DND-41 (cell line): ENCODE results near the gene KHK.

Source experiments
- ATAC-seq: fragments of 200-7000 bp; cut with Tn5 transposase; 3 replicates; pipeline ENCODE4 v1.9.1; 2021; ENCODE audit warnings: low read depth; ENCODE audit not compliant: insufficient read depth
- DNase-seq: peaks from one replicate; pipeline ENCODE4 v3.0.0-alpha.2; 2020
- H2AFZ ChIP-seq: 2 replicates; pipeline ENCODE4 v1.6.0; 2012; ENCODE audit warnings: low read depth, low read length
- H3K27ac ChIP-seq: 2 replicates; pipeline ENCODE4 v1.5.1; 2012; ENCODE audit warnings: low read length, inconsistent platforms
- H3K27me3 ChIP-seq: fragments of 200-600 bp; sonication (generic); 2 replicates; pipeline ENCODE4 v1.6.0; 2012; ENCODE audit warnings: low read length, mild to moderate bottlenecking, inconsistent platforms; ENCODE audit not compliant: insufficient read depth, poor library complexity
- H3K36me3 ChIP-seq: 2 replicates; pipeline ENCODE4 v1.5.1; 2012; ENCODE audit warnings: low read length, inconsistent platforms; ENCODE audit not compliant: insufficient read depth
- H3K4me1 ChIP-seq: 2 replicates; pipeline ENCODE4 v1.5.1; 2012; ENCODE audit warnings: mild to moderate bottlenecking, low read length; ENCODE audit not compliant: insufficient read depth
- H3K4me2 ChIP-seq: 2 replicates; pipeline ENCODE4 v1.6.0; 2012; ENCODE audit warnings: mild to moderate bottlenecking, moderate library complexity, low read length, inconsistent platforms; ENCODE audit not compliant: insufficient read depth
- H3K4me3 ChIP-seq, 2 experiments: fragments of 200-600 bp in 1 of 2; shearing (Covaris generic) in 1 of 2; 2 replicates each; pipeline ENCODE4 v1.5.1; 2012 to 2016; ENCODE audit warnings: inconsistent platforms in 2 of 2, low read length in 2 of 2, mild to moderate bottlenecking in 2 of 2, low read depth in 1 of 2, moderate library complexity in 1 of 2
- H3K79me2 ChIP-seq: 2 replicates; pipeline ENCODE4 v1.6.0; 2012; ENCODE audit warnings: low read length, inconsistent platforms; ENCODE audit not compliant: insufficient read depth
- H3K9ac ChIP-seq: 2 replicates; pipeline ENCODE4 v1.6.0; 2012; ENCODE audit warnings: low read depth, mild to moderate bottlenecking, inconsistent platforms, low read length, moderate library complexity
- H3K9me3 ChIP-seq: 2 replicates; pipeline ENCODE4 v1.5.1; 2012; ENCODE audit warnings: low read length, moderate library complexity, mild to moderate bottlenecking, inconsistent platforms; ENCODE audit not compliant: insufficient read depth, severe bottlenecking
- H4K20me1 ChIP-seq: 2 replicates; pipeline ENCODE4 v1.6.0; 2012; ENCODE audit warnings: low read length; ENCODE audit not compliant: insufficient read depth
- EZH2 ChIP-seq: IDR thresholded peaks from 3 replicates; pipeline ENCODE4 v1.6.1; 2012; ENCODE audit warnings: borderline replicate concordance, low read depth, mild to moderate bottlenecking, moderate library complexity, low read length, inconsistent platforms; ENCODE audit not compliant: severe bottlenecking
- TF ChIP-seq, protein P1 (sequence below): IDR thresholded peaks from 2 replicates; pipeline ENCODE4 v1.5.1; 2012; ENCODE audit warnings: borderline replicate concordance, low read length, moderate library complexity, mild to moderate bottlenecking; ENCODE audit not compliant: poor library complexity, severe bottlenecking; ENCODE audit errors: extremely low read depth

The KHK gene

DNA sequence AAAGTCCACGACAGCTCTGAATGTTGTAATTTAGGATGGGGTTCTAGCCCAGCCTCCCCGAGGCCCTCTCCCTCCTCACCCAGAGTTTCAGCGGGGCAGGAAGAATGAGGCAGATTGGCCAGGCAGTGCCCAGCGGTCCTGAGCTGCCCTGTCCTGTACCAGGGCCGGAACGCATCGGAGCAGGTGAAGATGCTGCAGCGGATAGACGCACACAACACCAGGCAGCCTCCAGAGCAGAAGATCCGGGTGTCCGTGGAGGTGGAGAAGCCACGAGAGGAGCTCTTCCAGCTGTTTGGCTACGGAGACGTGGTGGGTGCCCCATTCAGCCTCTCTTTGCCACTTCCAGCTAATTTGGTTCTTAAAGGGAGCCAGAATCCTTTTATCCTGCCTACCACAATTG lies 10.8 kb downstream of the KHK start:
- 0 out of 2 replicates have a peak, but pooled peaks cover 3% of the 10 kb centered on the region for H4K20me1 ChIP-seq
- ATAC-seq: no peak
- H3K9me3 ChIP-seq: no peaks in the 10 kb centered on the region
- DNase-seq: no peak
- no peak overlapping the region for H2AFZ ChIP-seq
- H3K9ac ChIP-seq: no peak overlapping the region
- no peaks in the 10 kb centered on the region for H3K27me3 ChIP-seq
- H3K27ac ChIP-seq: no peak overlapping the region
- H3K4me3 ChIP-seq: no peak overlapping the region
- TF ChIP-seq, protein P1, sequence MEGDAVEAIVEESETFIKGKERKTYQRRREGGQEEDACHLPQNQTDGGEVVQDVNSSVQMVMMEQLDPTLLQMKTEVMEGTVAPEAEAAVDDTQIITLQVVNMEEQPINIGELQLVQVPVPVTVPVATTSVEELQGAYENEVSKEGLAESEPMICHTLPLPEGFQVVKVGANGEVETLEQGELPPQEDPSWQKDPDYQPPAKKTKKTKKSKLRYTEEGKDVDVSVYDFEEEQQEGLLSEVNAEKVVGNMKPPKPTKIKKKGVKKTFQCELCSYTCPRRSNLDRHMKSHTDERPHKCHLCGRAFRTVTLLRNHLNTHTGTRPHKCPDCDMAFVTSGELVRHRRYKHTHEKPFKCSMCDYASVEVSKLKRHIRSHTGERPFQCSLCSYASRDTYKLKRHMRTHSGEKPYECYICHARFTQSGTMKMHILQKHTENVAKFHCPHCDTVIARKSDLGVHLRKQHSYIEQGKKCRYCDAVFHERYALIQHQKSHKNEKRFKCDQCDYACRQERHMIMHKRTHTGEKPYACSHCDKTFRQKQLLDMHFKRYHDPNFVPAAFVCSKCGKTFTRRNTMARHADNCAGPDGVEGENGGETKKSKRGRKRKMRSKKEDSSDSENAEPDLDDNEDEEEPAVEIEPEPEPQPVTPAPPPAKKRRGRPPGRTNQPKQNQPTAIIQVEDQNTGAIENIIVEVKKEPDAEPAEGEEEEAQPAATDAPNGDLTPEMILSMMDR: no peak
- no peak for TF ChIP-seq EZH2
- H3K36me3 ChIP-seq: 0 out of 2 replicates have a peak, but pooled peaks cover 4% of the 10 kb centered on the region
- H3K4me1 ChIP-seq: no peaks in the 10 kb centered on the region
- H3K79me2 ChIP-seq: no peaks in the 10 kb centered on the region
- H3K4me2 ChIP-seq: no peak overlapping the region

DNA sequence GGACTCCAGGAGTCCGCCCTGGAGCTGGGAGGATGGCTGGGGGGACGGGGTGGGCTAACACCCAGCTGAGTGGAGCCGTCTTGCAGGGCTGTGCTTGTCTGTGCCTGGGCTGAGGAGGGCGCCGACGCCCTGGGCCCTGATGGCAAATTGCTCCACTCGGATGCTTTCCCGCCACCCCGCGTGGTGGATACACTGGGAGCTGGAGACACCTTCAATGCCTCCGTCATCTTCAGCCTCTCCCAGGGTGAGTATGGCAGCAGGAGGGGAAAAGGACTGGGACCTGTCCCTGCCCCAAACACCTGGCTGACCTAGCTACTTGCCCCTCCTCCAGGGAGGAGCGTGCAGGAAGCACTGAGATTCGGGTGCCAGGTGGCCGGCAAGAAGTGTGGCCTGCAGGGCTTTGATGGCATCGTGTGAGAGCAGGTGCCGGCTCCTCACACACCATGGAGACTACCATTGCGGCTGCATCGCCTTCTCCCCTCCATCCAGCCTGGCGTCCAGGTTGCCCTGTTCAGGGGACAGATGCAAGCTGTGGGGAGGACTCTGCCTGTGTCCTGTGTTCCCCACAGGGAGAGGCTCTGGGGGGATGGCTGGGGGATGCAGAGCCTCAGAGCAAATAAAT lies 12.9 kb downstream of the KHK start:
- H3K79me2 ChIP-seq: no peaks in the 10 kb centered on the region
- H3K9ac ChIP-seq: no peak overlapping the region
- no peaks in the 10 kb centered on the region for H3K27me3 ChIP-seq
- 0 out of 2 replicates have a peak, but pooled peaks cover 3% of the 10 kb centered on the region for H4K20me1 ChIP-seq
- no peaks in the 10 kb centered on the region for H3K4me1 ChIP-seq
- ATAC-seq: no peak
- no peak overlapping the region for H3K27ac ChIP-seq
- no peak for DNase-seq
- no peak overlapping the region for H3K4me2 ChIP-seq
- H3K36me3 ChIP-seq: 0 out of 2 replicates have a peak, but pooled peaks cover 4% of the 10 kb centered on the region
- no peak overlapping the region for H2AFZ ChIP-seq
- TF ChIP-seq EZH2: no peak
- TF ChIP-seq, protein P1: no peak
- no peak overlapping the region for H3K4me3 ChIP-seq
- H3K9me3 ChIP-seq: no peaks in the 10 kb centered on the region

DNA sequence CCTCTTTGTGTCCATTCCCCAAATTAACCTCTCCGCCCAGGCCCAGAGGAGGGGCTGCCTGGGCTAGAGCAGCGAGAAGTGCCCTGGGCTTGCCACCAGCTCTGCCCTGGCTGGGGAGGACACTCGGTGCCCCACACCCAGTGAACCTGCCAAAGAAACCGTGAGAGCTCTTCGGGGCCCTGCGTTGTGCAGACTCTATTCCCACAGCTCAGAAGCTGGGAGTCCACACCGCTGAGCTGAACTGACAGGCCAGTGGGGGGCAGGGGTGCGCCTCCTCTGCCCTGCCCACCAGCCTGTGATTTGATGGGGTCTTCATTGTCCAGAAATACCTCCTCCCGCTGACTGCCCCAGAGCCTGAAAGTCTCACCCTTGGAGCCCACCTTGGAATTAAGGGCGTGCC lies 13.5 kb downstream of the KHK start:
- Histone ChIP-seq H3K27ac (no peak overlapping the region), H3K27me3 (no peaks in the 10 kb centered on the region), H2AFZ (no peak overlapping the region), H3K4me3 (no peak overlapping the region), H3K9me3 (no peaks in the 10 kb centered on the region), H3K4me1 (no peaks in the 10 kb centered on the region), H3K79me2 (no peaks in the 10 kb centered on the region), H4K20me1 (0 out of 2 replicates have a peak, but pooled peaks cover 3% of the 10 kb centered on the region), H3K36me3 (0 out of 2 replicates have a peak, but pooled peaks cover 4% of the 10 kb centered on the region), H3K4me2 (no peak overlapping the region), H3K9ac (no peak overlapping the region)
- DNase-seq: no peak
- no peak for ATAC-seq
- TF ChIP-seq, protein P1: no peak
- no peak for TF ChIP-seq EZH2
